ENCODE results near the gene APP.

Gene APP

DNA sequence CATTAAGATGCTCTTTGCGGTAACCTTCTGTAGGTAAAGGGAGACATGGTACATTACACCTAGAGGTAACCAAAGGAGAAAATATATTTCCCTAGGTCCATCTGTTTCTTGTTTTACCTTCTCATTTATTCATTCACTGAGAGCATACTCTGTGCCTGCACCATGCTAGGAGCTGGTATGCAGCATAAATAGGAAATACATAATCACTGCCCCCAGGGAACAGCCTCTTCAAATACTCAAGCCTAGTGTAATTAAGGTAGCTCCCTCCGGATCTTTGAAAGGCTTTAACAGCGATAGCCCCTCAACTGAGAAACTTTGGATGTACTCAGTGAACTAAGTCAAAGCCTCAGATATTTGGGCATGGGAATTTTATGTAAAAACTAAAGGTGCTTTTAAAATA lies 312.2 kb downstream of the APP start:
- Mint-ChIP-seq H3K36me3 (ENCODE audit: low read depth) (no peaks in the 10 kb centered on the region), H3K4me3 (no peak overlapping the region), H3K27me3 (ENCODE audit: low read depth, poor library complexity) (peaks cover 3% of the 10 kb centered on the region), H3K4me1 (peaks cover 5% of the 10 kb centered on the region), H3K27ac (no peak overlapping the region), H3K9me3 (peaks cover 4% of the 10 kb centered on the region)
- no peak for DNase-seq
- TF ChIP-seq CTCF (IDR thresholded peaks at IDR 0.05) = no peak

DNA sequence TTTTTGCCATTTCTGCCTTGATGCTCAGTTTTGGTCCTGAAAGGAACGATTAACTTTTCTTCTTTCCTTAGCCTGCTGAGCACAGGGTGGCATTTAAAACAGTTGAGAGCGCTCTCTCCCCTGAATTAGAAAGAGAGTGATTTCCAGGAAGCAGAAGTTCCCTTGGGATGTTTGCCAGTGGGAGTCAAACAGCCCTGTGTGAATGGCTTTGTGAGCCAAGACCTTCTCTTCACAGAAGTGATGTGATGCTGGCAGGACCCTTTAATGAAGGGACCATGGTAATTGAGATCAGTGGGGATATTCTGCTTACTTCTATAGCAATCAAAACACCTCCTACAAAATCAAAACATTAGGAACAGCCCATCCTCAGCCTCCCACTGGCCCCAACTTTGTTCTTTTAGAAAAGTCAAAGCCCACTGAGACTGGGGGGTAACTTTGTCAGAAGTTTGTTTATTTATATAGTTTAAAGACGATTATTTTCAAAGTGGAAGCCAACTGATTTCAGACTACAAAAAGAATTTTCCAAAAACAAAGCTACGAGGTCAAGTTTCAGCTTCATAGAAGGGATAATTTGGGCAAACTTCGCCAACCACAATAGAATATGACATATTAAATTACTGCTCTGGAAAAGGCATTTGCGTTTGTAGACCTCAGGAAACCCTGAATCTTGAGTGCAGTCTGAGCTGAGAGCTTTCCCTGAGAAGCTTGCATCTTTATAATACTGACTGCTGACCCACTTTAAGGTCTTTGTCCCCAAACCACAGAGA lies 313.1 kb downstream of the APP start:
- no peak for DNase-seq
- H3K36me3 Mint-ChIP-seq (ENCODE audit: low read depth) = no peaks in the 10 kb centered on the region
- peaks cover 4% of the 10 kb centered on the region for H3K9me3 Mint-ChIP-seq
- no peak overlapping the region for H3K4me3 Mint-ChIP-seq
- peaks cover 3% of the 10 kb centered on the region for H3K27me3 Mint-ChIP-seq (ENCODE audit: low read depth, poor library complexity)
- no peak for TF ChIP-seq CTCF (IDR thresholded peaks at IDR 0.05)
- no peak overlapping the region for H3K27ac Mint-ChIP-seq
- H3K4me1 Mint-ChIP-seq = peaks cover 5% of the 10 kb centered on the region

DNA sequence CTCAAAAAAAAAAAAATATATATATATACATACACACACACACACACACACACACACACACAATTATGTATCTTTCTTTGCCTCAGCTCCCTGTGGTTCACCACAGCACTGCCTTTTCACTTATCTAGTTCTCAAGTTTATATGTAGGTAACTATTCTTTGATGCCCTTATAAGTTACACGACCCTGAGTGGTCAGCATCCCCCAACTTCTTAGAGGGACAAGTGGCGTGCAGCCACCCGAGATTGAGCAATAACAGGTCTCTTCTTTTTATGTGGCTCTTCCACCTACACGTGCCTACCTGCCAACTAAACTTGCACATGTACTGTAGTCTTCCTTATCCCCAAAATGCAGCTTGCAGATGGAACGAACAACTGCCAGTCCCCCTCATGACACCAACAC lies 315.0 kb downstream of the APP start:
- H3K4me1 Mint-ChIP-seq = peaks cover 5% of the 10 kb centered on the region

DNA sequence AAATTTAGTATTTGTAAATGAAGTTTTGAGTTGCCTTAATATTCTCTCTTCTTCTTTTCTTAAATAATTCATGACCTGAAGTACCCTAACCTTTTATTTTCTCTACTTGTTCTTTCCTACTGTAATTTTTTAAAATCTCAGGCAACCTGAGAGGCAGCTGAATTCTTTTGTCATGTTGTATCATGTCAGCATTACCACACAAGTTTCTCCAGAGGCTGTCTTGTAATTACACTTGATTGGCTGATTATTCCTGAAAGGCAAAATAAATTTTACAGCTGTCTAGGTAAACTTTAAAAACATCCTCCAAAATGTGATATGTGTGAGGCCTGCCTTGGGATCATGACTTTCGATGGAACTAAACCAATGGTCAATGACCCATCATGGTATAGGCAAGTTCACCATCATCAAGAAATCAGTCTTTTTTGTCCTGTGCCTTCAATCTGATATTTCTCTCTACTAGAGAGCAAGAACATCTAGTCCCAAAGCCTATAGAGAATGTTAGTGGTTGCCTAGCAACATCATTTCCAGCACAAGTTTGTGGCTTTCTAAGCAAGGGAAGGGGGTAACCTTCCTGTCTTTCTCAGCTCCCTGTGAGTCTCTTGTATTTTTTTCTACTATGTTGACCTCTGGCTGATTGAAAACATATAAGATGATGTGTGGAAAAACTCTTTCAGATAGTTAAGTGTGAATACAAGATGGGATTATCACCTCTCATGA lies 320.3 kb downstream of the APP start:
- no peak for DNase-seq
- Mint-ChIP-seq H3K4me1 (no peaks in the 10 kb centered on the region), H3K9me3 (peaks cover 28% of the 10 kb centered on the region), H3K27ac (no peak overlapping the region), H3K27me3 (ENCODE audit: low read depth, poor library complexity) (no peaks in the 10 kb centered on the region), H3K36me3 (ENCODE audit: low read depth) (no peaks in the 10 kb centered on the region), H3K4me3 (no peak overlapping the region)
- no peak for TF ChIP-seq CTCF (IDR thresholded peaks at IDR 0.05)

More for the DNA sequence above, 315.0 kb downstream of the APP start:
- Mint-ChIP-seq H3K36me3 (ENCODE audit: low read depth) (no peaks in the 10 kb centered on the region), H3K4me3 (no peak overlapping the region), H3K9me3 (peaks cover 4% of the 10 kb centered on the region), H3K27ac (no peak overlapping the region), H3K27me3 (ENCODE audit: low read depth, poor library complexity) (peaks cover 3% of the 10 kb centered on the region)
- no peak for DNase-seq
- TF ChIP-seq CTCF (IDR thresholded peaks at IDR 0.05) = no peak

- Mint-ChIP-seq H3K27ac (no peak overlapping the region), H3K27me3 (ENCODE audit: low read depth, poor library complexity) (no peaks in the 10 kb centered on the region), H3K4me1 (no peaks in the 10 kb centered on the region), H3K9me3 (peaks cover 28% of the 10 kb centered on the region), H3K4me3 (no peak overlapping the region), H3K36me3 (ENCODE audit: low read depth) (no peaks in the 10 kb centered on the region)
- no peak for DNase-seq
- no peak for TF ChIP-seq CTCF (IDR thresholded peaks at IDR 0.05)
These were observed 322.3 kb downstream of the APP start for GRCh38 chr21:25848309-25848708.

Measured in nephron progenitor cell (in vitro differentiated cells).